IMR-90 (cell line): ENCODE measurements around the gene MAP3K3. TPM values are rescaled to one million over a fixed set of nuclear protein-coding genes. Genes with fewer than 3 reads are reported as not detected.

ENCODE experiments used
- ATAC-seq: fragments of 200-7000 bp; cut with Tn5 transposase; 2 replicates; pipeline ENCODE4 v1.9.1; 2020; ENCODE audit warnings: low read depth, mild to moderate bottlenecking, moderate library complexity
- BruUV-seq: library from RNA; stranded (reverse); fragments of 400-500 nt; replicated peaks from 2 replicates; lab custom pipeline; 2021; lab: Mats Ljungman, UMichigan
- CTCF ChIA-PET: fragments of 300-600 bp; formaldehyde crosslinking; extraction: SDS; loops from one replicate; lab custom pipeline; 2021; ENCODE audit warnings: antibody characterized with exemption; lab: Yijun Ruan, JAX
- POLR2A ChIA-PET: fragments of 300-600 bp; sonication (Branson Sonifier 250); formaldehyde crosslinking; loops from one replicate; lab custom pipeline; 2022; ENCODE audit warnings: antibody characterized with exemption; ENCODE audit not compliant: unreplicated experiment; lab: Charles Lee
- DNase-seq: peaks from one replicate; pipeline ENCODE4 v3.0.0; 2013
- H2AFZ ChIP-seq: replicated peaks from 2 replicates; pipeline ENCODE3; 2013; ENCODE audit warnings: low read length, mild to moderate bottlenecking; ENCODE audit not compliant: poor library complexity
- H2AK5ac ChIP-seq: 2 replicates; pipeline ENCODE4 v1.6.1; 2013; ENCODE audit warnings: low read depth, low read length, inconsistent platforms
- H2AK9ac ChIP-seq: replicated peaks from 2 replicates; pipeline ENCODE3; 2013; ENCODE audit warnings: mild to moderate bottlenecking, low read depth, low read length, moderate library complexity; ENCODE audit not compliant: poor library complexity
- H2BK120ac ChIP-seq: 2 replicates; pipeline ENCODE4 v1.6.1; 2013; ENCODE audit warnings: low read depth, low read length, inconsistent platforms
- H2BK15ac ChIP-seq: 3 replicates; pipeline ENCODE4 v1.6.1; 2013; ENCODE audit warnings: low read depth, low read length, inconsistent platforms
- H2BK20ac ChIP-seq: 2 replicates; pipeline ENCODE4 v1.6.1; 2013; ENCODE audit warnings: low read depth, mild to moderate bottlenecking, inconsistent platforms, low read length, moderate library complexity
- H2BK5ac ChIP-seq: 2 replicates; pipeline ENCODE4 v1.6.1; 2013; ENCODE audit warnings: mild to moderate bottlenecking, low read depth, low read length, inconsistent platforms; ENCODE audit not compliant: poor library complexity, severe bottlenecking
- H3K14ac ChIP-seq: replicated peaks from 2 replicates; pipeline ENCODE4 v1.6.1; 2013; ENCODE audit warnings: low read depth, low read length, inconsistent platforms
- H3K18ac ChIP-seq: 2 replicates; pipeline ENCODE4 v1.6.1; 2013; ENCODE audit warnings: low read depth, low read length, control low read depth
- H3K23ac ChIP-seq: 2 replicates; pipeline ENCODE4 v1.6.1; 2013; ENCODE audit warnings: low read depth, low read length, inconsistent platforms
- H3K27ac ChIP-seq: 2 replicates; pipeline ENCODE4 v1.5.1; 2013; ENCODE audit warnings: mild to moderate bottlenecking, control low read depth, low read length; ENCODE audit not compliant: insufficient read depth
- H3K27me3 ChIP-seq: 2 replicates; pipeline ENCODE4 v1.6.1; 2013; ENCODE audit warnings: low read length; ENCODE audit not compliant: control insufficient read depth, insufficient read depth
- H3K36me3 ChIP-seq: 2 replicates; pipeline ENCODE4 v1.6.1; 2013; ENCODE audit warnings: low read length, mixed read lengths; ENCODE audit not compliant: control insufficient read depth, insufficient read depth
- H3K4ac ChIP-seq: 2 replicates; pipeline ENCODE4 v1.6.1; 2013; ENCODE audit warnings: low read depth, low read length, inconsistent platforms
- H3K4me1 ChIP-seq: 2 replicates; pipeline ENCODE4 v1.6.1; 2013; ENCODE audit warnings: low read length, mixed read lengths; ENCODE audit not compliant: control insufficient read depth, insufficient read depth
- H3K4me2 ChIP-seq: 2 replicates; pipeline ENCODE4 v1.6.1; 2013; ENCODE audit warnings: low read depth, mild to moderate bottlenecking, control low read depth, low read length, moderate library complexity
- H3K4me3 ChIP-seq: 2 replicates; pipeline ENCODE4 v1.5.1; 2013; ENCODE audit warnings: low read depth, mild to moderate bottlenecking, control low read depth, low read length, moderate library complexity; ENCODE audit not compliant: insufficient read depth
- H3K56ac ChIP-seq: 2 replicates; pipeline ENCODE4 v1.6.1; 2013; ENCODE audit warnings: low read length, inconsistent platforms; ENCODE audit not compliant: insufficient read depth; ENCODE audit errors: extremely low read depth
- H3K79me1 ChIP-seq, 2 experiments: 2 replicates each; pipeline ENCODE4 v1.6.1; 2013; ENCODE audit warnings: low read length in 2 of 2, inconsistent platforms in 1 of 2, low read depth in 1 of 2
- H3K9ac ChIP-seq: 2 replicates; pipeline ENCODE4 v1.6.1; 2013; ENCODE audit warnings: low read depth, low read length, control low read depth
- H3K9me1 ChIP-seq: 2 replicates; pipeline ENCODE4 v1.6.1; 2013; ENCODE audit warnings: low read length, inconsistent platforms; ENCODE audit not compliant: insufficient read depth
- H3K9me3 ChIP-seq: 2 replicates; pipeline ENCODE4 v1.6.1; 2013; ENCODE audit warnings: low read length; ENCODE audit not compliant: control insufficient read depth, insufficient read depth
- H4K20me1 ChIP-seq: 2 replicates; pipeline ENCODE4 v1.6.1; 2013; ENCODE audit warnings: low read length, inconsistent platforms; ENCODE audit not compliant: insufficient read depth
- H4K5ac ChIP-seq: 2 replicates; pipeline ENCODE4 v1.6.1; 2013; ENCODE audit warnings: mild to moderate bottlenecking, low read depth, low read length, control low read depth
- H4K8ac ChIP-seq, 2 experiments: 2 replicates each; pipeline ENCODE4 v1.6.1; 2013; ENCODE audit warnings: low read depth in 2 of 2, low read length in 2 of 2, control low read depth in 1 of 2, inconsistent platforms in 1 of 2
- H4K91ac ChIP-seq: 2 replicates; pipeline ENCODE4 v1.6.1; 2013; ENCODE audit warnings: low read depth, low read length, inconsistent platforms; ENCODE audit not compliant: insufficient read depth
- MAZ ChIP-seq: IDR thresholded peaks from 2 replicates; pipeline ENCODE4 v1.6.1; 2012; ENCODE audit warnings: low read depth, mild to moderate bottlenecking, low read length, improper control_type of control experiment, moderate library complexity, borderline replicate concordance
- RCOR1 ChIP-seq: IDR thresholded peaks from 2 replicates; pipeline ENCODE4 v1.6.1; 2012; ENCODE audit warnings: mild to moderate bottlenecking, low read length, improper control_type of control experiment; ENCODE audit not compliant: insufficient replicate concordance
- WGBS, 2 experiments: methylation state at CpG; one replicate each; pipeline versions ENCODE4 v1.1.5 to v1.1.7; 2013; ENCODE audit warnings: missing lambda C conversion rate in 2 of 2; ENCODE audit not compliant: insufficient read length in 1 of 2; ENCODE audit errors: extremely low coverage in 2 of 2; 5-methylcytosine and 5-hydroxymethylcytosine counted together
- dilution Hi-C: fragments of 300-500 bp; cut with HindIII; formaldehyde crosslinking; loops from one replicate; pipeline ENCODE4 v1.14.3; 2018; ENCODE audit warnings: low sequenced_read_pairs; ENCODE audit not compliant: unreplicated experiment
- in situ Hi-C: fragments of 300-500 bp; cut with MboI; formaldehyde crosslinking; loops from 3 replicates; pipeline ENCODE4 v1.14.3; 2019; ENCODE audit warnings: low sequenced_read_pairs, inconsistent platforms, mixed read lengths
- intact Hi-C: fragments of 100-400 bp; cut with micrococcal nuclease; formaldehyde crosslinking; loops from 2 replicates; pipeline ENCODE4 v1.10.0; 2022
- polyA plus RNA-seq, 3 experiments: library from polyadenylated mRNA; depleted of rRNA; stranded (reverse); fragments of >200 nt; gene quantifications; 2 replicates each; pipeline ENCODE4 v1.2.3, GENCODE V29; 2012; ENCODE audit warnings: low replicate concordance in 1 of 3
- total RNA-seq: library from RNA; depleted of rRNA; stranded (reverse); fragments of >200 nt; gene quantifications from 2 replicates; pipeline ENCODE4 v1.2.3, GENCODE V29; 2012

The MAP3K3 gene
- total and polyA plus RNA-seq, 2 of the 4 experiments (the other 2 are of a cell fraction) = 19.1 to 25.6 TPM

- in situ Hi-C loops = no loop called here
Observed at GRCh38 chr17:63699638-63700527, 77.7 kb downstream of the MAP3K3 start, which contains the start of gene LIMD2. Gene LIMD2, minus strand, starts transcription at chr17:63700125. Its CDS starts 827 bp downstream, at chr17:63699298.

More at GRCh38 chr17:63699638-63700527, 77.7 kb downstream of the MAP3K3 start, which contains the start of gene LIMD2:
- Histone ChIP-seq H3K4me2 (peak within 1 kb of the TSS; percentile 88), H3K36me3 (peaks cover 17% of the 10 kb centered on the region), H3K4me3 (peak within 1 kb of the TSS; percentile 84), H2BK20ac (no peak within 1 kb of the TSS), H3K23ac (no peak within 1 kb of the TSS), H3K27me3 (no peaks in the 10 kb centered on the region), H2AK9ac (peak within 1 kb of the TSS; percentile 97), H3K14ac (peak within 1 kb of the TSS; percentile 64; the same call in 1 of the 2 replicates), H3K18ac (peak within 1 kb of the TSS; percentile 54; the same call in 1 of the 2 replicates), H3K4me1 (no peaks in the 10 kb centered on the region), H2AK5ac (no peak within 1 kb of the TSS), H3K9me1 (no peaks in the 10 kb centered on the region), H2BK15ac (no peak within 1 kb of the TSS), H2BK5ac (no peak within 1 kb of the TSS), H3K56ac (no peak within 1 kb of the TSS), H3K27ac (peak within 1 kb of the TSS; percentile 51; the same call in 1 of the 2 replicates), H3K4ac (peak within 1 kb of the TSS; percentile 93), H4K20me1 (peaks cover 5% of the 10 kb centered on the region), H2BK120ac (no peak within 1 kb of the TSS), H3K79me1 (peaks cover 0 to 33% of the 10 kb centered on the region in 2 experiments; a peak in 2 of 4 replicates), H3K9me3 (no peaks in the 10 kb centered on the region), H4K8ac (peak within 1 kb of the TSS in 1 of 2 experiments; percentile 89; a peak in 3 of 4 replicates), H2AFZ (peak within 1 kb of the TSS; percentile 94), H3K9ac (peak within 1 kb of the TSS; percentile 24), H4K5ac (peak within 1 kb of the TSS; percentile 88), H4K91ac (no peak within 1 kb of the TSS; the same call in 1 of the 2 replicates)
- dilution Hi-C loops (no loop called here), intact Hi-C loops (loop anchor here (5.0 kb wide), 1 partner anchor 273 kb away; no protein-coding TSS in a partner anchor)
- ATAC-seq = peak; percentile 70
- CTCF ChIA-PET = no interaction called here
- TF ChIP-seq RCOR1 (no peak), MAZ (peak; percentile 11; the same call in 1 of the 2 replicates)
- DNase-seq = no peak
- WGBS, 2 experiments = 1% methylated on average over 34 of the region's 133 CpGs; no CpG with 5 or more reads in 1 of the 2 experiments
- POLR2A ChIA-PET = no interaction called here
- no TSS peak for BruUV-seq
